ENCODE data around the gene COL6A6.

GRCh38 chr3:130490241-130490640 is 26.7 kb upstream of the COL6A6 start:
- no peak for TF ChIP-seq CTCF (IDR thresholded peaks at IDR 0.05 in 8 of 11, conservative IDR thresholded peaks at IDR 0.05 in 3 of 11)
- no peak for TF ChIP-seq POLR2AphosphoS5 (IDR thresholded peaks at IDR 0.05)

Measured in spleen (tissue), 7 donors.